Left colon (tissue), 2 donors: ENCODE results near the gene BRCA1. TPM values are rescaled to one million over a fixed set of nuclear protein-coding genes. Genes with fewer than 3 reads are reported as not detected.

Experiments used
- total RNA-seq, 2 donors: library from RNA; stranded (reverse); fragmentation: NEBNext Ultra II Directional; extraction: Animal tissue kit (Norgen Biotek cat#: 25700); gene quantifications; one replicate each; pipeline ENCODE4 v1.2.1, GENCODE V29; 2021
- donor health status: DM: no; HTN: no; CAD: no.
- donor health status: DM: yes; HTN: yes; CAD: no.

Gene BRCA1
- total RNA-seq, 2 donors from 2014 or later = 7.0 to 10.3 TPM

Other genes with a start within 250 kb of the BRCA1 start
- under 1 TPM in 1 of 2 donors, not detected in 1; 0.50 TPM for gene G6PC1, start 224.6 kb downstream of the BRCA1 start, total RNA-seq
- gene AARSD1, start 160.9 kb downstream of the BRCA1 start, total RNA-seq = 10 to 100 TPM; 17.6 to 24.1 TPM
- gene PTGES3L, start 145.3 kb downstream of the BRCA1 start, total RNA-seq = 1 to 10 TPM; 3.2 to 3.6 TPM
- gene RUNDC1, start 144.8 kb downstream of the BRCA1 start, total RNA-seq = 10 to 100 TPM; 24.2 to 25.2 TPM
- gene RPL27, start 126.9 kb downstream of the BRCA1 start, total RNA-seq = 100 to 1,000 TPM; 605 to 650 TPM
- gene IFI35, start 118.6 kb downstream of the BRCA1 start, total RNA-seq = 10 to 100 TPM; 33.6 to 51.6 TPM
- gene VAT1, start 103.0 kb downstream of the BRCA1 start, total RNA-seq = 10 to 100 TPM; 46.3 to 85.2 TPM
- gene RND2, start 100.1 kb downstream of the BRCA1 start, total RNA-seq = 1 to 10 TPM in 1 of 2 donors, under 1 TPM in 1; 0.15 to 1.1 TPM
- gene NBR1, start 45.9 kb upstream of the BRCA1 start, total RNA-seq = 100 to 1,000 TPM; 103 to 131 TPM
- 1 to 10 TPM; 9.3 to 9.7 TPM for gene TMEM106A, start 86.5 kb upstream of the BRCA1 start, total RNA-seq
- gene CCDC200, start 103.3 kb upstream of the BRCA1 start, total RNA-seq = not detected
- gene RNU2-1, start 108.6 kb upstream of the BRCA1 start, total RNA-seq = 1,000 to 10,000 TPM; 4,822 to 6,579 TPM